Endometrial microvascular endothelial cells (primary cell): ENCODE data around the gene SIK3. TPM values are rescaled to one million over a fixed set of nuclear protein-coding genes. Genes with fewer than 3 reads are reported as not detected.
"Not testable (repeated sequence)": the region's sequence is repeated elsewhere in the genome, so short reads cannot be mapped to it uniquely, and the experiment has no call there.

Experiments used
- in situ Hi-C: cut with HindIII; loops from 2 replicates; pipeline ENCODE4 v1.10.0; 2017; ENCODE audit warnings: low sequenced_read_pairs, low pct_unique_long_range_greater_than_20kb; ENCODE audit errors: inconsistent ontology term
- total RNA-seq: library from RNA; depleted of rRNA; stranded (reverse); fragments of >200 nt; gene quantifications from one replicate; pipeline ENCODE4 v1.2.3, GENCODE V29; 2015; ENCODE audit errors: inconsistent ontology term

The SIK3 gene
- total RNA-seq, 1 donor from 2014 or later, result 7.9 TPM

DNA sequence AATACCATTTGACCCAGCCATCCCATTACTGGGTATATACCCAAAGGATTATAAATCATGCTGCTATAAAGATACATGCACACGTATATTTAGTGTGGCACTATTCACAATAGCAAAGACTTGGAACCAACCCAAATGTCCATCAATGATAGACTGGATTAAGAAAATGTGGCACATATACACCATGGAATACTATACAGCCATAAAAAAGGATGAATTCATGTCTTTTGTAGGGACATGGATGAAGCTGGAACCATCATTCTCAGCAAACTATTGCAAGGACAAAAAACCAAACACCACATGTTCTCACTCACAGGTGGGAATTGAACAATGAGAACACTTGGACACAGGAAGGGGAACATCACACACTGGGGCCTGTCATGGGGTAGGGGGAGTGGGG lies 14.7 kb upstream of the SIK3 start:
- in situ Hi-C loops, result not testable (repeated sequence)

DNA sequence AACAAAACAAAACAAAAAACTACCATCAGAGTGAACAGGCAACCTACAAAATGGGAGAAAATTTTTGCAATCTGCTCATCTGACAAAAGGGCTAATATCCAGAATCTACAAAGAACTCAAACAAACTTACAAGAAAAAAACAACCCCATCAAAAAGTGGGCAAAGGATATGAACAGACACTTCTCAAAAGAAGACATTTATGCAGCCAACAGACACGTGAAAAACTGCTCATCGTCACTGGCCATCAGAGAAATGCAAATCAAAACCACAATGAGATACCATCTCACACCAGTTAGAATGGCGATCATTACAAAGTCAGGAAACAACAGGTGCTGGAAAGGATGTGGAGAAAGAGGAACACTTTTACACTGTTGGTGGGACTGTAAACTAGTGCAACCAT lies 14.3 kb upstream of the SIK3 start:
- in situ Hi-C loops, result not testable (repeated sequence)

- in situ Hi-C loops, result no loop called here
These were observed 12.2 kb upstream of the SIK3 start for GRCh38 chr11:117110294-117110950.

- in situ Hi-C loops, result no loop called here
These were observed 9.7 kb upstream of the SIK3 start for GRCh38 chr11:117107701-117108590.

- in situ Hi-C loops, result no loop called here
These were observed 2.3 kb upstream of the SIK3 start for GRCh38 chr11:117100556-117100955.

DNA sequence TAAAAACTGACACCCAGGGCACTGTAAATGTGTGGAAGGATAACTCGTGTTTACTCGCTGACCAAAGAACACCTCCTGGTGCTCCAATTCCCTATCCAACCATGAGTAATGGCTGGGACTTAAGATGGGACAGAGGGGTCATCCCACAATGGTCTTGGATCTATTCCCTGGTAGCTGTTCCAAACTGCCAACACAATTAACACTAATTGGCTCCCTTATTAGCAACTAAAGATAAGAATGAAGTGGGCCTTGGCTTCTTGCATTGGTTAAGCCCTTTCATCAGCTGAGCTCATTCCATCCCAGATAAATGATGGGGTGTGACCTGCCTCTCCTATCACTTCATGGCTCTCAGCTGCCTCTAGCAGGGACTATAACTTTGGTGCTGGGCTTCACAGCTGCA lies 1.5 kb upstream of the SIK3 start:
- in situ Hi-C loops, result no loop called here

DNA sequence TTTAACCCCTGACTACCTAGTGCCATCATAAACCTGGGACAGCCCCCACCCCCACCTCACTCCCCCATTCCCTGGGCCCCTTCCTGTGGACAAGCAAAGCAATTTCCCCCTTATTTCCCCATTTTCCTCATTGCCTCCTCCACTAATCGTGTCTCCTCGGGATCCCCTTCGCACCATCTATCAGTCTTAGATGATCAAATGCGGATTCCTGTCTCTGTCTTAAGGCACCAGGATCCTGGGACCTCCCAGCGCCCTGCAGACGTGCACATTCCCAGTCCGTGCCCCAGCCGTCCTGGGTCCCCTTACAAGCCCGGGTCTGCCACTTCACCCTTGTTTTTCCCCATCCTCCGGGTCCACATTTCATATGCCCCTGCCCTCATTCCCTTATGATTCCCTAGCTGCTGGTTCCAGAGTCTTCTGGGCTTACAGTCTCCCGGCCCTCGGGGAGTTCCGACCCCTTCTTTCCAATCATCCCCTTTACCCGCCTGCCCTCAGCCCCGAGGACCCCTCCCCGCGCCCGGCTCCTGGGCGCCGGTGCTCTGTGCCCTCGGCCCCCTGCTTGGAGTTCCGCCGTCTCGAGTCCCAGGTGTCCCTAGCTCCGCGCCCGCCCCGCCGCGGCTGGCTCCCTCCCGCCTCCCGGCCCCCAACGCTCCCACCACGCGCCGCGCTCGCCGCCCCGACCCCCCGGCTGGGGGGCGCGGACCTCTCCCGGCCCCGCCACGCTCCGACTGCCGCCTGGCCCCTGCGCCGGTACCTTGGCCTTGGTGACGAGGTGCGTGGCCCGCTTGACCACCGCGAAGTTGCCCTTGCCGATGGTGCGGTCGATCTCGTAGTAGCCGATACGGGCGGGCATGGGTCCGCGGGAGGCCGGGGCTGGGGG lies 599 bp downstream of the SIK3 start:
- in situ Hi-C loops, result no loop called here

GRCh38 chr11:117097014-117097388 lies 1.2 kb downstream of the SIK3 start:
- in situ Hi-C loops, result no loop called here

DNA sequence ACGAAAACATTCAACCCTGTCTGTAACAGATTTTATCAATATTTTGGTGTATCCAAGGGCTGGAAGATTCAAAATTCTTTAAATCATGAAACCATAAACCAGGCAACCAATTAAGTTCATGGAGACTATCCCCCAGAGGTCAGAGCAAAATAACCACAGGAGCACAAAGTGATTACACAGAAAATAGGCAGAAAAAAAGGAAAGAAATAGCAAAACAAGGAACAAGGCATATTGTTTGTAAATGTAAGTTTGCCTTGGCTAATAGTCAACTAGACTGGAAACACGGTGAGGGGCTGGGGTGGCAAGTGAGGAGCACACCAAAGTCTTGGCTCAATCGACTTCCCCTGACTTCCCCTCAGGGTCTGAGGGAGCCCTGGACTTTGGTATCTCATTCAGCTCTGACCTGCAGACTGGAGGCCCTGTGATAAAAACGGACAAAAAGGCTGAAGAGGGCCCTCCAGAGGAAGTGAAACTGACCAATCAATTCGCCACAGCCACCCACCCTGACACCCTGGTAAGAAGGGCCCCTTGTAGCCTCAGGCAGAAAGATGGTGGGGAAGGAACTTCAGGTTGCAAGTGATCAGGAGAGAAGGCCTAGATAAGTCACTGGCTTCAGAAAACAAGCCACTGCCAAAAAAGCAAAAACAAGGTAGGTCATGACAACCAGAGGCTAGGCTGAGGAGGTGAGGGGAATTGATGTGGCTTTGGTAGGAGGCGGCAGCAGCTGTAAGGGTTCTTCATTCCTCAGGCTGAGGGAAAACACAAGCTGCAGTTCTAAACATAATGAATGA lies 1.8 kb downstream of the SIK3 start:
- in situ Hi-C loops, result no loop called here

DNA sequence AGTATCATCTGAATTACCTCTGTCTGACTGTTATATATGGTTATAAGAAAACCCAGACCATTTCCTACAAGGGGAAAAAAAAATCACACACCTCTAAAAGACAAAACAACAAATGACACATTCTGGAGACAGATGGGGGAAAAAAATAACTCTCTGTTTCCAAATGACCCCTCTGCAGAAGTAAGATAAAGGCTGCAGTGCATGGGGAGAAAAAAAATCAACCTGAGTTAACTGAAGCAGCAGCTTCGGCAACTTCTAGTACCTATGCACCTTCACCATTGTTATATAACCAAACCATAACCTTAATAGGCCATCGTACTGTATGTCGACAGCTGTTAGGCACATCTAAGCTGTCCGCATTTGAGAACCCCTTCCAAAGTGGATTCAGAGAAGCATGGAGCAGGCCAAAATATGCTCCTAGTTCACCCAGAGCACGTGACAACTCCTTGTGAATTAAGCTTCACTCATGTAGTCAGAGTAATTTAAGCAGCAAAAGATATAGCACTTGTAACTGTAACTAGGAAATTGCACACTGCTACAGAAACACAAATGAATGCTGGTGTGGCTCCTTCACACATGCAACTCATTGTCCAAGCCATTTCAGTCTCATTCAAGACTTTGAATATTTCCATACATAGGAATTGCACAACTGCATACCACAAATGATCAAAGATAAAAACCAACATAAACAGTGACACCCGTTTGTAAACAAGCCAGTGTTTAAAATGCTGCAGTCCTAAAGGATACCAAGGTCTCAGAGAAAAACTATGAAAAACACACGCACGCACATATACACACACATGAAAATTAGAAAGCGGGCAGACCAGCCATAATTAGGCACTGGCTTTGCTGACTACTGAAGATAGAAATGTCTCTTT lies 2.7 kb downstream of the SIK3 start:
- in situ Hi-C loops, result no loop called here

DNA sequence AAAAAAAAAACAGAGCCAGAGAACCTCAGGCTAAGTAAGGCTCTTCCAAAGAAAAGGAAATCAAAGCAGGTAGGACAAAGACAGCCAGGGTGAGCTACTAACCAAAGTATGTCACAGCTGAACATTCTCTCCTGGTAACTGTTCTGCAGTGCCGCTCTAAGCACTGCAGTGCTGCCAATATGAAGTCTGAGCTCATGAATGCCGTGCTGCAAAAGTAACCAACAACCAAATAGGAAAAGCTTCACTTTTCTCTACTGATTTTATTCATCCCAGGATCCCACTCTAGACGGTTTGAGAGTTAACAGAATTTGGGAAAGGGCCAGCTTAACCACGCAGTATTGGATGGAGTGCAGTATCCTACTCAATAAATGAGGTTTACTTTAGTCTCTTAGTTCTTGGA lies 3.5 kb downstream of the SIK3 start:
- in situ Hi-C loops, result no loop called here

GRCh38 chr11:117092951-117093590 lies 5.2 kb downstream of the SIK3 start:
- in situ Hi-C loops, result no loop called here

DNA sequence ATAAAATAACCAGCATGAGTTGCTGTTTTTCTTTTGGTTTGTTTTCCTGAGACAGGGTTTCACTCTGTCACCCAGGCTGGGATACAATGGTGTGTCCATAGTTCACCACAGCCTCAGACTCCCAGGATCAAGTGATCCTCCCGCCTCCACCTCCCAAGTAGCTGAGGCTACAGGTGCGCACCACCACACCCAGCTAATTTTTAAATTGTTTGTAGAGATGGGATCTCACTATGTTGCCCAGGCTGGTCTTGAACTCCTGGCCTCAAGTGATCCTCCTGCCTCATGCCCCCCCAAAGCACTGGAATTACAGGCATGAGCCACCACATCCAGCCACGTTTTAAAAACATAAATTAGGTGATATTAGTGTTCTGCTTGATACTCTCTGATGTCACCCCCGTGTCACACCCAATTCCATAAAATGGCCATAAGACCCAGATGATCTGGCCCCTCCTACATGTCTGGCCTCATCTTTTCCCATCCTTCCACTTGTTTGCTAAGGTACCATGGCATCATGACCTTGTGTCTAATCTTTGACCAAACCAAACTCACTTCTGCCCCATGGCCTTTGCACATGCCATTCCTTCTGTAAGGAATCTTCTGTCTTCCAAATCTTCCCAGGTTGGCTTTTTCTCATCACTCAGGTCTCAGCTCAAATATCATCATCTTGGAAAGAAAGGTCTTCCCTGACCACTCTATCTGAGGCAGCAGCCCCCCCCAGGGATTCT lies 6.3 kb downstream of the SIK3 start:
- in situ Hi-C loops, result no loop called here

GRCh38 chr11:117090111-117090706 lies 8.0 kb downstream of the SIK3 start:
- in situ Hi-C loops, result no loop called here

DNA sequence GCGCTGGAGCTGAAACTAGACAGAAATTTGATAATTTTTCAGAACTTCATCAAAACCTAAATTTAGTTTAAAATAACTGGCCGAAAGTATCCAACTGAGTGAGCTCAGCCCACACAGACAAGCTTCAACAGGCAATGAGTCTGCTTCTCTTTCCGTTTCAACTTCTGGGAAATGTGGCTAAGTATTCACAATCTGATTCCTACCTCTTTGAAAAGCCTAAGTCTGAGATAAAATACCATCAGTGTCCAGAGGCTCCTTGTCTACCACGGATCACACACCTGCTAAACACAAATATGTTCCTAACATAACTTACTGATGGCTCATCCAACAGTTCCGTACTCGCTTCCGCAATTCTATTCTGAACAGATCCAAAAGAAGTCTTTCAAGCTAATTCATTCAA lies 8.5 kb downstream of the SIK3 start:
- in situ Hi-C loops, result no loop called here

- in situ Hi-C loops, result no loop called here
These were observed 10.8 kb downstream of the SIK3 start for GRCh38 chr11:117087446-117087845.
